ENCODE results near the gene WFDC10B. TPM values are rescaled to one million over a fixed set of nuclear protein-coding genes. Genes with fewer than 3 reads are reported as not detected.

Gene WFDC10B
- total RNA-seq, 1 experiment from 2014 or later = not detected

DNA sequence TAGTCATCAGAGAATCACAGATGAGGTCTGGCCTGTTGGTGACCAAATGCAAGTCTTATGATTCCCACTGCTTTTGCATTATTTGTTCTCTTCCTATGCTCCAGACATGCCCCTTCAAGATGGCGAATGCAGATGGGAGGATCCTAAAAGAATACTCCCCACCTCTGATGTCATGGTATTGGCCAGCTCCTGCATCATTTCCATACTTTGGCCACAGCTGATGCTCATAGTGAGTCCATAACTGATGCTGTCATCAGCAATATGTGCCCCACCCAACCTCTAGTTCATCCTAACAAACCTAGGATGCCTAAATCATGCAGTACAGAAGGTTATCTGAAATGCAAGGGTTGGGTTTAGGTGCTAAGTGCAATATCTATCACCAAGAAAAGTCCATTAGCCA is 68.3 kb downstream of the WFDC10B start (continued):
- TF ChIP-seq, protein P1, sequence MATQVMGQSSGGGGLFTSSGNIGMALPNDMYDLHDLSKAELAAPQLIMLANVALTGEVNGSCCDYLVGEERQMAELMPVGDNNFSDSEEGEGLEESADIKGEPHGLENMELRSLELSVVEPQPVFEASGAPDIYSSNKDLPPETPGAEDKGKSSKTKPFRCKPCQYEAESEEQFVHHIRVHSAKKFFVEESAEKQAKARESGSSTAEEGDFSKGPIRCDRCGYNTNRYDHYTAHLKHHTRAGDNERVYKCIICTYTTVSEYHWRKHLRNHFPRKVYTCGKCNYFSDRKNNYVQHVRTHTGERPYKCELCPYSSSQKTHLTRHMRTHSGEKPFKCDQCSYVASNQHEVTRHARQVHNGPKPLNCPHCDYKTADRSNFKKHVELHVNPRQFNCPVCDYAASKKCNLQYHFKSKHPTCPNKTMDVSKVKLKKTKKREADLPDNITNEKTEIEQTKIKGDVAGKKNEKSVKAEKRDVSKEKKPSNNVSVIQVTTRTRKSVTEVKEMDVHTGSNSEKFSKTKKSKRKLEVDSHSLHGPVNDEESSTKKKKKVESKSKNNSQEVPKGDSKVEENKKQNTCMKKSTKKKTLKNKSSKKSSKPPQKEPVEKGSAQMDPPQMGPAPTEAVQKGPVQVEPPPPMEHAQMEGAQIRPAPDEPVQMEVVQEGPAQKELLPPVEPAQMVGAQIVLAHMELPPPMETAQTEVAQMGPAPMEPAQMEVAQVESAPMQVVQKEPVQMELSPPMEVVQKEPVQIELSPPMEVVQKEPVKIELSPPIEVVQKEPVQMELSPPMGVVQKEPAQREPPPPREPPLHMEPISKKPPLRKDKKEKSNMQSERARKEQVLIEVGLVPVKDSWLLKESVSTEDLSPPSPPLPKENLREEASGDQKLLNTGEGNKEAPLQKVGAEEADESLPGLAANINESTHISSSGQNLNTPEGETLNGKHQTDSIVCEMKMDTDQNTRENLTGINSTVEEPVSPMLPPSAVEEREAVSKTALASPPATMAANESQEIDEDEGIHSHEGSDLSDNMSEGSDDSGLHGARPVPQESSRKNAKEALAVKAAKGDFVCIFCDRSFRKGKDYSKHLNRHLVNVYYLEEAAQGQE (IDR thresholded peaks at IDR 0.05; ENCODE audit: low read depth) = no peak

Small RNAs within 50 kb of the gene (microRNA-seq; reads per million reads assigned to microRNA genes)
- 20.1 reads per million, percentile 42 among the genes with 10 or more reads in this experiment for gene MIR3617 (ENCODE audit: borderline number of aligned reads)

Other genes starting within 250 kb of the WFDC10B start
- gene WFDC2, start 235.3 kb downstream of the WFDC10B start, total RNA-seq (2021; ENCODE audit: unreplicated experiment) = 1.1 TPM
- not detected for gene SPINT3, start 189.4 kb downstream of the WFDC10B start, total RNA-seq (2021; ENCODE audit: unreplicated experiment)
- gene WFDC6, start 165.5 kb downstream of the WFDC10B start, total RNA-seq (2021; ENCODE audit: unreplicated experiment) = not detected
- gene EPPIN, start 157.6 kb downstream of the WFDC10B start, total RNA-seq (2021; ENCODE audit: unreplicated experiment) = not detected
- not detected for gene WFDC8, start 125.7 kb downstream of the WFDC10B start, total RNA-seq (2021; ENCODE audit: unreplicated experiment)
- gene WFDC10A, start 75.3 kb downstream of the WFDC10B start, total RNA-seq (2021; ENCODE audit: unreplicated experiment) = 0.47 TPM
- not detected for gene WFDC9, start 73.7 kb downstream of the WFDC10B start, total RNA-seq (2021; ENCODE audit: unreplicated experiment)
- not detected for gene WFDC11, start 34.8 kb downstream of the WFDC10B start, total RNA-seq (2021; ENCODE audit: unreplicated experiment)
- not detected for gene WFDC13, start 3.0 kb downstream of the WFDC10B start, total RNA-seq (2021; ENCODE audit: unreplicated experiment)
- gene SPINT4, start 17.3 kb upstream of the WFDC10B start, total RNA-seq (2021; ENCODE audit: unreplicated experiment) = not detected
- gene WFDC3, start 86.9 kb upstream of the WFDC10B start, total RNA-seq (2021; ENCODE audit: unreplicated experiment) = 4.7 TPM
- gene DNTTIP1, start 86.9 kb upstream of the WFDC10B start, total RNA-seq (2021; ENCODE audit: unreplicated experiment) = 61.0 TPM
- gene UBE2C, start 107.6 kb upstream of the WFDC10B start, total RNA-seq (2021; ENCODE audit: unreplicated experiment) = 205 TPM
- gene TNNC2, start 122.3 kb upstream of the WFDC10B start, total RNA-seq (2021; ENCODE audit: unreplicated experiment) = not detected
- 11.9 TPM for gene SNX21, start 128.8 kb upstream of the WFDC10B start, total RNA-seq (2021; ENCODE audit: unreplicated experiment)
- 12.2 TPM for gene ACOT8, start 152.4 kb upstream of the WFDC10B start, total RNA-seq (2021; ENCODE audit: unreplicated experiment)
- gene ZSWIM3, start 152.6 kb upstream of the WFDC10B start, total RNA-seq (2021; ENCODE audit: unreplicated experiment) = 1.8 TPM
- gene ZSWIM1, start 176.2 kb upstream of the WFDC10B start, total RNA-seq (2021; ENCODE audit: unreplicated experiment) = 13.0 TPM
- 0.42 TPM for gene SPATA25, start 182.6 kb upstream of the WFDC10B start, total RNA-seq (2021; ENCODE audit: unreplicated experiment)
- gene NEURL2, start 186.2 kb upstream of the WFDC10B start, total RNA-seq (2021; ENCODE audit: unreplicated experiment) = 0.96 TPM
- 109 TPM for gene CTSA, start 186.3 kb upstream of the WFDC10B start, total RNA-seq (2021; ENCODE audit: unreplicated experiment)
- gene PLTP, start 207.1 kb upstream of the WFDC10B start, total RNA-seq (2021; ENCODE audit: unreplicated experiment) = 4.7 TPM
- 31.8 TPM for gene PCIF1, start 229.7 kb upstream of the WFDC10B start, total RNA-seq (2021; ENCODE audit: unreplicated experiment)